ENCODE results near the gene SYCP3. TPM values are rescaled to one million over a fixed set of nuclear protein-coding genes. Genes with fewer than 3 reads are reported as not detected.

SYCP3 gene
- total RNA-seq, 4 donors from 2014 or later, result 0.38 to 0.53 TPM; not detected in 2

GRCh38 chr12:101732318-101732717, 6.9 kb downstream of the SYCP3 start:
- no peaks in the 10 kb centered on the region for H3K9me3 ChIP-seq
- peaks cover 0 to 46% (median 0%) of the 10 kb centered on the region in 3 donors for H3K36me3 ChIP-seq
- no peaks in the 10 kb centered on the region for H3K27me3 ChIP-seq
- intact Hi-C loops (cut with DNase I), result no loop called here
- DNase-seq, result no peak
- no peaks in the 10 kb centered on the region for H3K4me1 ChIP-seq
- 62 to 77% methylated on average over 1 of the region's 1 CpG for whole genome bisulfite sequencing, 2 donors
- H3K4me3 ChIP-seq, result no peak overlapping the region
- no peak overlapping the region for H3K27ac ChIP-seq
- TF ChIP-seq POLR2A (IDR thresholded peaks at IDR 0.05), result no peak
- no peak for TF ChIP-seq CTCF (IDR thresholded peaks at IDR 0.05)

GRCh38 chr12:101729842-101730241, 9.4 kb downstream of the SYCP3 start:
- Histone ChIP-seq H3K4me1 (no peaks in the 10 kb centered on the region), H3K4me3 (no peak overlapping the region), H3K9me3 (no peaks in the 10 kb centered on the region), H3K27ac (no peak overlapping the region), H3K27me3 (no peaks in the 10 kb centered on the region), H3K36me3 (peaks cover 0 to 63% (median 0%) of the 10 kb centered on the region in 3 donors)
- no peak for TF ChIP-seq CTCF (IDR thresholded peaks at IDR 0.05)
- TF ChIP-seq POLR2A (IDR thresholded peaks at IDR 0.05), result no peak
- DNase-seq, result no peak
- intact Hi-C loops (cut with DNase I), result no loop called here

GRCh38 chr12:101727098-101727497, 12.2 kb downstream of the SYCP3 start:
- TF ChIP-seq POLR2A (IDR thresholded peaks at IDR 0.05) (no peak), CTCF (IDR thresholded peaks at IDR 0.05) (no peak)
- no peaks in the 10 kb centered on the region for H3K27me3 ChIP-seq
- H3K9me3 ChIP-seq, result no peaks in the 10 kb centered on the region
- no peaks in the 10 kb centered on the region for H3K4me1 ChIP-seq
- no peak overlapping the region for H3K27ac ChIP-seq
- H3K4me3 ChIP-seq, result no peak overlapping the region
- no peak for DNase-seq
- H3K36me3 ChIP-seq, result peaks cover 0 to 67% (median 0%) of the 10 kb centered on the region in 3 donors
- intact Hi-C loops (cut with DNase I), result no loop called here

- Histone ChIP-seq H3K4me3 (no peak overlapping the region), H3K27ac (no peak overlapping the region), H3K27me3 (no peaks in the 10 kb centered on the region), H3K36me3 (peaks cover 0 to 49% (median 0%) of the 10 kb centered on the region in 3 donors), H3K9me3 (no peaks in the 10 kb centered on the region), H3K4me1 (no peaks in the 10 kb centered on the region)
- intact Hi-C loops (cut with DNase I), result no loop called here
- TF ChIP-seq CTCF (IDR thresholded peaks at IDR 0.05) (no peak), POLR2A (IDR thresholded peaks at IDR 0.05) (no peak)
- WGBS, 2 donors, result 90 to 97% methylated on average over 4 of the region's 4 CpGs
- DNase-seq, result no peak
These were observed 16.9 kb downstream of the SYCP3 start for GRCh38 chr12:101722392-101722791.

GRCh38 chr12:101720118-101720517, 19.1 kb downstream of the SYCP3 start:
- intact Hi-C loops (cut with DNase I), result no loop called here
- DNase-seq, result no peak
- Histone ChIP-seq H3K27ac (no peak overlapping the region), H3K9me3 (no peaks in the 10 kb centered on the region), H3K4me1 (peaks cover 0 to under 1% (median 0%) of the 10 kb centered on the region in 3 donors), H3K36me3 (peaks cover 0 to 31% (median 0%) of the 10 kb centered on the region in 3 donors), H3K4me3 (no peak overlapping the region), H3K27me3 (no peaks in the 10 kb centered on the region)
- TF ChIP-seq CTCF (IDR thresholded peaks at IDR 0.05) (no peak), POLR2A (IDR thresholded peaks at IDR 0.05) (no peak)
